MCF 10A (cell line): ENCODE data around the gene IL6ST. TPM values are rescaled to one million over a fixed set of nuclear protein-coding genes. Genes with fewer than 3 reads are reported as not detected.

Experiments
- BruUV-seq: library from RNA; stranded (reverse); fragments of 400-500 nt; replicated peaks from 2 replicates; lab custom pipeline; 2021; lab: Mats Ljungman, UMichigan
- CTCF ChIA-PET: fragments of 300-600 bp; sonication (Branson Sonifier 250); formaldehyde crosslinking; extraction: SDS; loops from one replicate; lab custom pipeline; 2021; ENCODE audit warnings: antibody characterized with exemption, inconsistent platforms; lab: Yijun Ruan, JAX
- POLR2A ChIA-PET: fragments of 300-600, 350-650 bp; sonication (Branson Sonifier 250); formaldehyde crosslinking; extraction: SDS; loops from one replicate; lab custom pipeline; 2020; ENCODE audit warnings: antibody characterized with exemption, inconsistent platforms; lab: Yijun Ruan, JAX
- DNase-seq: peaks from one replicate; pipeline ENCODE4 v3.0.0-alpha.2; 2018; ENCODE audit not compliant: unreplicated experiment
- H3K27ac Mint-ChIP-seq: one replicate; pipeline ENCODE4 v1.8.0; 2022; ENCODE audit warnings: mild to moderate bottlenecking, low read depth, mixed read lengths; ENCODE audit not compliant: unreplicated experiment
- H3K27me3 Mint-ChIP-seq: one replicate; pipeline ENCODE4 v1.8.0; 2022; ENCODE audit warnings: mixed read lengths; ENCODE audit not compliant: insufficient read depth, unreplicated experiment
- H3K36me3 Mint-ChIP-seq: one replicate; pipeline ENCODE4 v1.8.0; 2022; ENCODE audit warnings: mild to moderate bottlenecking, moderate library complexity, mixed read lengths; ENCODE audit not compliant: insufficient read depth, unreplicated experiment
- H3K4me1 Mint-ChIP-seq: one replicate; pipeline ENCODE4 v1.8.0; 2022; ENCODE audit warnings: mixed read lengths; ENCODE audit not compliant: insufficient read depth, unreplicated experiment
- H3K4me3 Mint-ChIP-seq: one replicate; pipeline ENCODE4 v1.8.0; 2022; ENCODE audit warnings: mild to moderate bottlenecking, moderate library complexity, mixed read lengths; ENCODE audit not compliant: unreplicated experiment
- H3K9me3 Mint-ChIP-seq: one replicate; pipeline ENCODE4 v1.8.0; 2022; ENCODE audit warnings: mixed read lengths; ENCODE audit not compliant: unreplicated experiment
- CTCF ChIP-seq: fragments of 200-600 bp; IDR thresholded peaks from one replicate; pipeline ENCODE4 v1.8.0; 2022; ENCODE audit warnings: antibody characterized with exemption, mild to moderate bottlenecking; ENCODE audit not compliant: unreplicated experiment
- intact Hi-C: fragments of 100-400 bp; cut with micrococcal nuclease; formaldehyde crosslinking; loops from 2 replicates; pipeline ENCODE4 v1.14.1; 2022
- total RNA-seq: library from RNA; stranded (reverse); gene quantifications from 2 replicates; pipeline ENCODE4 v1.2.3, GENCODE V29; 2022

IL6ST gene
- total RNA-seq, 1 experiment from 2014 or later: 115 TPM

- no peak overlapping the region for H3K27ac Mint-ChIP-seq
- H3K27me3 Mint-ChIP-seq: no peaks in the 10 kb centered on the region
- intact Hi-C loops: no loop called here
- no peak for TF ChIP-seq CTCF
- ChIA-PET CTCF (interaction anchor here (0.6 kb wide), 1 partner anchor 147 kb away, joined by 4 read pairs; no protein-coding TSS in a partner anchor), POLR2A (interaction anchor here (0.6 to 0.7 kb wide), 4 partner anchors 19 to 944 kb away, joined by 3 to 4 read pairs (median 3); no protein-coding TSS in a partner anchor)
- no peaks in the 10 kb centered on the region for H3K36me3 Mint-ChIP-seq
- H3K4me1 Mint-ChIP-seq: no peaks in the 10 kb centered on the region
- H3K4me3 Mint-ChIP-seq: no peak overlapping the region
- BruUV-seq: no TSS peak
- peak; percentile 25 for DNase-seq
- no peaks in the 10 kb centered on the region for H3K9me3 Mint-ChIP-seq
These were observed 98.1 kb downstream of the IL6ST start for GRCh38 chr5:55896663-55897062.

GRCh38 chr5:55896238-55896637, 98.5 kb downstream of the IL6ST start:
- ChIA-PET POLR2A (interaction anchor here (0.7 to 1.4 kb wide), 4 partner anchors 50 to 478 kb away, joined by 3 to 4 read pairs (median 4); no protein-coding TSS in a partner anchor), CTCF (no interaction called here)
- Mint-ChIP-seq H3K4me1 (no peaks in the 10 kb centered on the region), H3K27ac (no peak overlapping the region), H3K9me3 (no peaks in the 10 kb centered on the region), H3K27me3 (no peaks in the 10 kb centered on the region), H3K36me3 (no peaks in the 10 kb centered on the region), H3K4me3 (no peak overlapping the region)
- no peak for TF ChIP-seq CTCF
- no TSS peak for BruUV-seq
- DNase-seq: no peak
- intact Hi-C loops: no loop called here

GRCh38 chr5:55895346-55895745, 99.4 kb downstream of the IL6ST start:
- no peak for TF ChIP-seq CTCF
- no peak for DNase-seq
- no peaks in the 10 kb centered on the region for H3K27me3 Mint-ChIP-seq
- no peak overlapping the region for H3K4me3 Mint-ChIP-seq
- H3K27ac Mint-ChIP-seq: no peak overlapping the region
- BruUV-seq: no TSS peak
- intact Hi-C loops: no loop called here
- ChIA-PET POLR2A (interaction anchor here (0.7 to 1.4 kb wide), 3 partner anchors 49 to 477 kb away, joined by 3 to 4 read pairs (median 4); no protein-coding TSS in a partner anchor), CTCF (interaction anchor here (0.7 kb wide), 1 partner anchor 405 kb away, joined by 3 read pairs; no protein-coding TSS in a partner anchor)
- no peaks in the 10 kb centered on the region for H3K4me1 Mint-ChIP-seq
- no peaks in the 10 kb centered on the region for H3K9me3 Mint-ChIP-seq
- H3K36me3 Mint-ChIP-seq: no peaks in the 10 kb centered on the region

- CTCF ChIA-PET: no interaction called here
- H3K9me3 Mint-ChIP-seq: no peaks in the 10 kb centered on the region
- BruUV-seq: no TSS peak
- POLR2A ChIA-PET: interaction anchor here (0.7 kb wide), 1 partner anchor 240 kb away, joined by 3 read pairs; no protein-coding TSS in a partner anchor
- no peak for TF ChIP-seq CTCF
- no peaks in the 10 kb centered on the region for H3K4me1 Mint-ChIP-seq
- no peak for DNase-seq
- no peak overlapping the region for H3K27ac Mint-ChIP-seq
- intact Hi-C loops: no loop called here
- H3K4me3 Mint-ChIP-seq: no peak overlapping the region
- H3K36me3 Mint-ChIP-seq: no peaks in the 10 kb centered on the region
- H3K27me3 Mint-ChIP-seq: no peaks in the 10 kb centered on the region
These were observed 100.6 kb downstream of the IL6ST start for GRCh38 chr5:55894135-55894534.
